Liver (tissue), 9 donors: ENCODE data around the gene VOPP1. TPM values are rescaled to one million over a fixed set of nuclear protein-coding genes. Genes with fewer than 3 reads are reported as not detected.

Source experiments
- DNase-seq: peaks from one replicate; pipeline ENCODE4 v3.0.0-alpha.2; 2017; ENCODE audit warnings: low spot score
- H3K27ac ChIP-seq, 2 donors: one replicate each; pipeline ENCODE4 v1.7.0; 2013; ENCODE audit warnings: inconsistent platforms in 2 of 2, low read length in 2 of 2, control low read depth in 1 of 2, low read depth in 1 of 2, mild to moderate bottlenecking in 1 of 2
- H3K27me3 ChIP-seq, 4 donors: one replicate each; pipeline versions ENCODE4 v1.6.1 to v1.7.0; 2013; ENCODE audit warnings: low read length in 3 of 4, inconsistent platforms in 1 of 4, mild to moderate bottlenecking in 1 of 4, moderate library complexity in 1 of 4; ENCODE audit not compliant: control insufficient read depth in 4 of 4, insufficient read depth in 4 of 4
- H3K36me3 ChIP-seq, 4 donors: one replicate each; pipeline versions ENCODE4 v1.6.1 to v1.7.0; 2013; ENCODE audit warnings: low read length in 3 of 4, mild to moderate bottlenecking in 3 of 4, low read depth in 1 of 4, moderate library complexity in 1 of 4; ENCODE audit not compliant: control insufficient read depth in 4 of 4, insufficient read depth in 3 of 4
- H3K4me1 ChIP-seq, 4 donors: one replicate each; pipeline versions ENCODE4 v1.6.1 to v1.7.0; 2013; ENCODE audit warnings: low read length in 3 of 4, mild to moderate bottlenecking in 3 of 4, moderate library complexity in 1 of 4; ENCODE audit not compliant: control insufficient read depth in 4 of 4, insufficient read depth in 4 of 4
- H3K4me3 ChIP-seq, 3 donors: one replicate each; pipeline versions ENCODE4 v1.6.1 to v1.7.0; 2013; ENCODE audit warnings: low read length in 3 of 3, control low read depth in 1 of 3, low read depth in 1 of 3, mild to moderate bottlenecking in 1 of 3
- H3K9ac ChIP-seq, 2 donors: one replicate each; pipeline ENCODE4 v1.7.0; 2013; ENCODE audit warnings: low read length in 2 of 2, mild to moderate bottlenecking in 2 of 2, moderate library complexity in 2 of 2, control low read depth in 1 of 2, low read depth in 1 of 2
- H3K9me3 ChIP-seq, 4 donors: one replicate each; pipeline versions ENCODE4 v1.6.1 to v1.7.0; 2013; ENCODE audit warnings: low read length in 3 of 4; ENCODE audit not compliant: control insufficient read depth in 4 of 4
- EGR1 ChIP-seq, 2 donors: IDR thresholded peaks; 2 replicates each; pipeline ENCODE4 v1.6.1; 2016 to 2018; ENCODE audit warnings: antibody characterized with exemption in 2 of 2, low read depth in 2 of 2
- FOXA1 ChIP-seq: IDR thresholded peaks from 2 replicates; pipeline ENCODE4 v1.6.1; 2016; ENCODE audit warnings: antibody characterized with exemption
- FOXA2 ChIP-seq: IDR thresholded peaks from 2 replicates; pipeline ENCODE4 v1.6.1; 2016; ENCODE audit warnings: antibody characterized with exemption
- GABPA ChIP-seq, 2 donors: IDR thresholded peaks in 1 of 2; conservative IDR thresholded peaks in 1 of 2; 2 replicates each; pipeline ENCODE4 v1.6.1; 2016; ENCODE audit warnings: antibody characterized with exemption in 2 of 2, mild to moderate bottlenecking in 1 of 2, moderate library complexity in 1 of 2
- HNF4A ChIP-seq, 2 donors: conservative IDR thresholded peaks; 2 replicates each; pipeline ENCODE4 v1.6.1; 2016; ENCODE audit warnings: antibody characterized with exemption in 2 of 2, mild to moderate bottlenecking in 2 of 2
- HNF4G ChIP-seq: IDR thresholded peaks from 2 replicates; pipeline ENCODE4 v1.6.1; 2016; ENCODE audit warnings: antibody characterized with exemption
- JUND ChIP-seq, 2 donors: IDR thresholded peaks; 2 replicates each; pipeline ENCODE4 v1.6.1; 2016; ENCODE audit warnings: antibody characterized with exemption in 2 of 2
- NR2F2 ChIP-seq: IDR thresholded peaks from 2 replicates; pipeline ENCODE4 v1.6.1; 2016; ENCODE audit warnings: antibody characterized with exemption
- RAD21 ChIP-seq, 2 donors: IDR thresholded peaks; 2 replicates each; pipeline ENCODE4 v1.6.1; 2016; ENCODE audit warnings: antibody characterized with exemption in 2 of 2, mild to moderate bottlenecking in 2 of 2
- RXRA ChIP-seq, 2 donors: IDR thresholded peaks; 2 replicates each; pipeline ENCODE4 v1.6.1; 2017 to 2018; ENCODE audit warnings: antibody characterized with exemption in 2 of 2, mild to moderate bottlenecking in 1 of 2
- SP1 ChIP-seq: IDR thresholded peaks from 2 replicates; pipeline ENCODE4 v1.6.1; 2018; ENCODE audit warnings: antibody characterized with exemption, mild to moderate bottlenecking
- TAF1 ChIP-seq: conservative IDR thresholded peaks from 2 replicates; pipeline ENCODE4 v1.6.1; 2016; ENCODE audit warnings: antibody characterized with exemption, mild to moderate bottlenecking
- YY1 ChIP-seq: IDR thresholded peaks from 2 replicates; pipeline ENCODE4 v1.6.1; 2016; ENCODE audit warnings: antibody characterized with exemption, mild to moderate bottlenecking
- WGBS: extraction: QIAGEN DNeasy Blood & Tissue Kit; methylation state at CpG from one replicate; pipeline ENCODE4 v1.1.7; 2013; 5-methylcytosine and 5-hydroxymethylcytosine counted together
- polyA plus RNA-seq, 2 donors: library from polyadenylated mRNA; stranded (reverse) in 1 of 2; unstranded in 1 of 2; fragments of 200-250 nt in 1 of 2; fragments of >200 nt in 1 of 2; fragmentation: Nextera tagmentation in 1 of 2; extraction: Ambion mirVana in 1 of 2; gene quantifications; one replicate each; pipeline versions ENCODE4 v1.2.1 to v1.2.3, GENCODE V29; 2013 to 2015
- total RNA-seq, 2 donors: library from RNA; depleted of rRNA; stranded (reverse); fragments of >200 nt; gene quantifications; one replicate each; pipeline ENCODE4 v1.2.3, GENCODE V29; 2014
- TF ChIP-seq, protein P1 (sequence below): IDR thresholded peaks from 2 replicates; pipeline ENCODE4 v1.6.1; 2016; ENCODE audit warnings: antibody characterized with exemption, mild to moderate bottlenecking
- TF ChIP-seq, protein P2 (sequence below): IDR thresholded peaks from 2 replicates; pipeline ENCODE4 v1.6.1; 2016; ENCODE audit warnings: antibody characterized with exemption
- TF ChIP-seq, protein P3 (sequence below): fragments of 150-350 bp; IDR thresholded peaks from 2 replicates; pipeline ENCODE4 v1.5.1; 2017; ENCODE audit warnings: improper control_type of control experiment, low read depth, low read length; ENCODE audit not compliant: missing input control
- TF ChIP-seq, protein P4 (sequence below): IDR thresholded peaks from 2 replicates; pipeline ENCODE4 v1.6.1; 2016; ENCODE audit warnings: antibody characterized with exemption
- TF ChIP-seq, protein P5 (sequence below): IDR thresholded peaks from 2 replicates; pipeline ENCODE4 v1.6.1; 2016; ENCODE audit warnings: antibody characterized with exemption
- donor health status: healthy.
- donor health status: healthy.
- donor health status: healthy.
- donor health status: healthy.
- donor health status: healthy.

VOPP1 gene
- total and polyA plus RNA-seq, 4 donors: 11.5 to 23.8 (median 21.7) TPM

DNA sequence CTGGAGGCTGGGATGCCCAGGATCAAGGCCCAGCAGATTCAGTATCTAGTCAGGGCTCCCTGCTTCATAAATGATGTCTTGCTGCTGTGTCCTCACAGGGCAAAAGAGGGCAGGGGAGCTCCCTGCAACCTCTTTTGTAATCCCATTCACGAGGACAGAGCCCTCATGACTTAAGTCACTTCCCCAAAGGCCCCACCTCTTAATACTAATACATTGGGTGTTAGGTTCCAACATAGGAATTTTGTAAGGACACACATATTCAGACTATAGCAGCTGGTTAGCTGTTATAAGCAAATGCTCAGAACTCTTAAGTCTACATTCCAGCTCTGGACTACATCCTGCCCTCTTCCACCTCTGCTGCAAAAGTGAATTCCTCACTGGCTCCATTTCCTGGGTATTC is 63.0 kb downstream of the VOPP1 start:
- Histone ChIP-seq H3K9me3 (no peaks in the 10 kb centered on the region), H3K9ac (no peak overlapping the region), H3K36me3 (no peaks in the 10 kb centered on the region), H3K4me1 (peaks cover 0 to 2% (median 0%) of the 10 kb centered on the region in 4 donors), H3K27ac (no peak overlapping the region), H3K4me3 (no peak overlapping the region), H3K27me3 (no peaks in the 10 kb centered on the region)
- 57% methylated on average over 1 of the region's 1 CpG for WGBS
- DNase-seq: no peak
- TF ChIP-seq, protein P1, sequence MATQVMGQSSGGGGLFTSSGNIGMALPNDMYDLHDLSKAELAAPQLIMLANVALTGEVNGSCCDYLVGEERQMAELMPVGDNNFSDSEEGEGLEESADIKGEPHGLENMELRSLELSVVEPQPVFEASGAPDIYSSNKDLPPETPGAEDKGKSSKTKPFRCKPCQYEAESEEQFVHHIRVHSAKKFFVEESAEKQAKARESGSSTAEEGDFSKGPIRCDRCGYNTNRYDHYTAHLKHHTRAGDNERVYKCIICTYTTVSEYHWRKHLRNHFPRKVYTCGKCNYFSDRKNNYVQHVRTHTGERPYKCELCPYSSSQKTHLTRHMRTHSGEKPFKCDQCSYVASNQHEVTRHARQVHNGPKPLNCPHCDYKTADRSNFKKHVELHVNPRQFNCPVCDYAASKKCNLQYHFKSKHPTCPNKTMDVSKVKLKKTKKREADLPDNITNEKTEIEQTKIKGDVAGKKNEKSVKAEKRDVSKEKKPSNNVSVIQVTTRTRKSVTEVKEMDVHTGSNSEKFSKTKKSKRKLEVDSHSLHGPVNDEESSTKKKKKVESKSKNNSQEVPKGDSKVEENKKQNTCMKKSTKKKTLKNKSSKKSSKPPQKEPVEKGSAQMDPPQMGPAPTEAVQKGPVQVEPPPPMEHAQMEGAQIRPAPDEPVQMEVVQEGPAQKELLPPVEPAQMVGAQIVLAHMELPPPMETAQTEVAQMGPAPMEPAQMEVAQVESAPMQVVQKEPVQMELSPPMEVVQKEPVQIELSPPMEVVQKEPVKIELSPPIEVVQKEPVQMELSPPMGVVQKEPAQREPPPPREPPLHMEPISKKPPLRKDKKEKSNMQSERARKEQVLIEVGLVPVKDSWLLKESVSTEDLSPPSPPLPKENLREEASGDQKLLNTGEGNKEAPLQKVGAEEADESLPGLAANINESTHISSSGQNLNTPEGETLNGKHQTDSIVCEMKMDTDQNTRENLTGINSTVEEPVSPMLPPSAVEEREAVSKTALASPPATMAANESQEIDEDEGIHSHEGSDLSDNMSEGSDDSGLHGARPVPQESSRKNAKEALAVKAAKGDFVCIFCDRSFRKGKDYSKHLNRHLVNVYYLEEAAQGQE: no peak
- TF ChIP-seq FOXA2 (no peak), NR2F2 (no peak), FOXA1 (no peak), HNF4G (no peak), YY1 (no peak), EGR1 (IDR thresholded peaks at IDR 0.05; ENCODE audit: low read depth in 2 of 2) (no peak), HNF4A (conservative IDR thresholded peaks at IDR 0.05) (no peak), TAF1 (no peak)
- TF ChIP-seq, protein P2, sequence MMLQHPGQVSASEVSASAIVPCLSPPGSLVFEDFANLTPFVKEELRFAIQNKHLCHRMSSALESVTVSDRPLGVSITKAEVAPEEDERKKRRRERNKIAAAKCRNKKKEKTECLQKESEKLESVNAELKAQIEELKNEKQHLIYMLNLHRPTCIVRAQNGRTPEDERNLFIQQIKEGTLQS: no peak
- TF ChIP-seq, protein P3, sequence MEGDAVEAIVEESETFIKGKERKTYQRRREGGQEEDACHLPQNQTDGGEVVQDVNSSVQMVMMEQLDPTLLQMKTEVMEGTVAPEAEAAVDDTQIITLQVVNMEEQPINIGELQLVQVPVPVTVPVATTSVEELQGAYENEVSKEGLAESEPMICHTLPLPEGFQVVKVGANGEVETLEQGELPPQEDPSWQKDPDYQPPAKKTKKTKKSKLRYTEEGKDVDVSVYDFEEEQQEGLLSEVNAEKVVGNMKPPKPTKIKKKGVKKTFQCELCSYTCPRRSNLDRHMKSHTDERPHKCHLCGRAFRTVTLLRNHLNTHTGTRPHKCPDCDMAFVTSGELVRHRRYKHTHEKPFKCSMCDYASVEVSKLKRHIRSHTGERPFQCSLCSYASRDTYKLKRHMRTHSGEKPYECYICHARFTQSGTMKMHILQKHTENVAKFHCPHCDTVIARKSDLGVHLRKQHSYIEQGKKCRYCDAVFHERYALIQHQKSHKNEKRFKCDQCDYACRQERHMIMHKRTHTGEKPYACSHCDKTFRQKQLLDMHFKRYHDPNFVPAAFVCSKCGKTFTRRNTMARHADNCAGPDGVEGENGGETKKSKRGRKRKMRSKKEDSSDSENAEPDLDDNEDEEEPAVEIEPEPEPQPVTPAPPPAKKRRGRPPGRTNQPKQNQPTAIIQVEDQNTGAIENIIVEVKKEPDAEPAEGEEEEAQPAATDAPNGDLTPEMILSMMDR: no peak
- TF ChIP-seq, protein P4, sequence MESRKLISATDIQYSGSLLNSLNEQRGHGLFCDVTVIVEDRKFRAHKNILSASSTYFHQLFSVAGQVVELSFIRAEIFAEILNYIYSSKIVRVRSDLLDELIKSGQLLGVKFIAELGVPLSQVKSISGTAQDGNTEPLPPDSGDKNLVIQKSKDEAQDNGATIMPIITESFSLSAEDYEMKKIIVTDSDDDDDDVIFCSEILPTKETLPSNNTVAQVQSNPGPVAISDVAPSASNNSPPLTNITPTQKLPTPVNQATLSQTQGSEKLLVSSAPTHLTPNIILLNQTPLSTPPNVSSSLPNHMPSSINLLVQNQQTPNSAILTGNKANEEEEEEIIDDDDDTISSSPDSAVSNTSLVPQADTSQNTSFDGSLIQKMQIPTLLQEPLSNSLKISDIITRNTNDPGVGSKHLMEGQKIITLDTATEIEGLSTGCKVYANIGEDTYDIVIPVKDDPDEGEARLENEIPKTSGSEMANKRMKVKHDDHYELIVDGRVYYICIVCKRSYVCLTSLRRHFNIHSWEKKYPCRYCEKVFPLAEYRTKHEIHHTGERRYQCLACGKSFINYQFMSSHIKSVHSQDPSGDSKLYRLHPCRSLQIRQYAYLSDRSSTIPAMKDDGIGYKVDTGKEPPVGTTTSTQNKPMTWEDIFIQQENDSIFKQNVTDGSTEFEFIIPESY: no peak
- TF ChIP-seq, protein P5, sequence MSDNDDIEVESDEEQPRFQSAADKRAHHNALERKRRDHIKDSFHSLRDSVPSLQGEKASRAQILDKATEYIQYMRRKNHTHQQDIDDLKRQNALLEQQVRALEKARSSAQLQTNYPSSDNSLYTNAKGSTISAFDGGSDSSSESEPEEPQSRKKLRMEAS: no peak

DNA sequence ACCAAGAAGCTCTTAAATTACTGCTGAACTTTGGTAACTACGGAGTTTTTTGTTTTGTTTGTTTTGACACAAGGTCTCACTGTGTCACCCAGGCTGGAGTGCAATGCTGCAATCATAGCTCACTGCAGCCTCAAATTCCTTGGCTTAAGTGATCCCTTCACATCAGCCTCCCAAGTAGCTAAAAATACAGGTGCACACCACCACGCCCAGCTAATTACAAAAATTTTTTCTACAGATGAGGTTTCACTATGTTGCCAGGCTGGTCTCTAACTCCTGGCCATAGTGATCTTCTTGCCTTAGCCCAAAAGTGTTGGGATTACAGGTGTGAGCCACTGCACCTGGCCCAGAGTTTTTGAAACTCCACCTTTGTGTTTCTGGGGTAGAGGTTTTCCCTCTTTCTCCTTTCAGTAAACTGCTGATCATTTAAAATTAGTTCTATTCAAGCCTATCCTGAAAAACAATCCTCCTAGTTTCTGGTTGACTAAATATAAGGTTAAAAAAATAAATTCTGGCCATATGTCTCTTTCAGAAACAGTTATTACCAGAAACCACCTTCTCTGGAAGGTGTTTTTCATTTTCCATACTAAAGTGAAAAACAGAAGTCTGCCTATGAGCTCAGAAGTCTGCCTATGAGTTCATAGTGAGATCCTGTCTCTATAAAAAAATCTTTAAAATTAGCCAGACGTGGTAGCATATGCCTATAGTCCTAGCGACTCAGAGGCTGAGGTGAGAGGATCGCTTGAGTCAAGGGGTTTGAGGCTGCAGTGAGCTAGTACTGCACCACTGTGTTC is 63.9 kb downstream of the VOPP1 start:
- Histone ChIP-seq H3K4me3 (no peak overlapping the region), H3K9me3 (no peaks in the 10 kb centered on the region), H3K27ac (no peak overlapping the region), H3K9ac (no peak overlapping the region), H3K36me3 (no peaks in the 10 kb centered on the region), H3K4me1 (peaks cover 0 to 2% (median 0%) of the 10 kb centered on the region in 4 donors), H3K27me3 (no peaks in the 10 kb centered on the region)
- 91% methylated on average over 5 of the region's 5 CpGs for WGBS
- no peak for DNase-seq
- TF ChIP-seq NR2F2 (no peak), HNF4G (no peak), JUND (IDR thresholded peaks at IDR 0.05) (no peak), HNF4A (conservative IDR thresholded peaks at IDR 0.05) (no peak), GABPA (IDR thresholded peaks at IDR 0.05 in 1 of 2, conservative IDR thresholded peaks at IDR 0.05 in 1 of 2) (no peak), RAD21 (IDR thresholded peaks at IDR 0.05) (no peak), YY1 (no peak), TAF1 (no peak), RXRA (IDR thresholded peaks at IDR 0.05) (no peak), SP1 (no peak)
- TF ChIP-seq, protein P5: no peak
- TF ChIP-seq, protein P3: no peak
- TF ChIP-seq, protein P4: no peak
